OCI-LY1 (cell line): ENCODE results near the gene SERPIND1.

Experiments
- H2AFZ ChIP-seq: fragments of 200-600 bp; sonication (generic), shearing (Covaris generic); 2 replicates; pipeline ENCODE4 v1.6.0; 2014; ENCODE audit warnings: antibody characterized with exemption, mild to moderate bottlenecking, low read length
- H3F3A ChIP-seq: fragments of 200-600 bp; sonication (generic), shearing (Covaris generic); 2 replicates; pipeline ENCODE4 v1.6.0; 2014; ENCODE audit warnings: mild to moderate bottlenecking, antibody characterized with exemption, low read length, moderate library complexity; ENCODE audit not compliant: insufficient read depth
- H3K27ac ChIP-seq: fragments of 200-600 bp; sonication (generic); 2 replicates; pipeline ENCODE4 v1.5.1; 2014; ENCODE audit warnings: low read length, mixed run types, mild to moderate bottlenecking, low read depth; ENCODE audit not compliant: poor library complexity, severe bottlenecking
- H3K27me3 ChIP-seq: fragments of 200-600 bp; sonication (generic); 2 replicates; pipeline ENCODE4 v1.6.0; 2014; ENCODE audit warnings: antibody characterized with exemption, mild to moderate bottlenecking, low read length, moderate library complexity; ENCODE audit not compliant: insufficient read depth
- H3K36me3 ChIP-seq: fragments of 200-600 bp; sonication (generic); 2 replicates; pipeline ENCODE4 v1.6.1; 2014; ENCODE audit warnings: mild to moderate bottlenecking, antibody characterized with exemption, low read length, moderate library complexity, mixed read lengths; ENCODE audit not compliant: insufficient read depth
- H3K4me1 ChIP-seq: fragments of 200-600 bp; sonication (generic); 2 replicates; pipeline ENCODE4 v1.5.1; 2014; ENCODE audit warnings: mild to moderate bottlenecking, low read length, moderate library complexity; ENCODE audit not compliant: insufficient read depth, severe bottlenecking
- H3K4me2 ChIP-seq: fragments of 200-600 bp; sonication (generic), shearing (Covaris generic); 2 replicates; pipeline ENCODE4 v1.6.1; 2014; ENCODE audit warnings: low read length
- H3K4me3 ChIP-seq: fragments of 200-600 bp; sonication (generic); 2 replicates; pipeline ENCODE4 v1.5.1; 2014; ENCODE audit warnings: low read length, low read depth, mild to moderate bottlenecking, mixed read lengths; ENCODE audit not compliant: poor library complexity, severe bottlenecking
- H3K79me2 ChIP-seq: fragments of 200-600 bp; shearing (Covaris generic); 2 replicates; pipeline ENCODE4 v1.6.1; 2016; ENCODE audit warnings: mixed run types, low read length, mixed read lengths; ENCODE audit not compliant: insufficient read depth
- H3K9ac ChIP-seq: fragments of 200-600 bp; sonication (generic), shearing (Covaris generic); 2 replicates; pipeline ENCODE4 v1.6.1; 2014; ENCODE audit warnings: mild to moderate bottlenecking, low read length, mixed read lengths
- H3K9me2 ChIP-seq: fragments of 200-600 bp; sonication (generic), shearing (Covaris generic); 2 replicates; pipeline ENCODE4 v1.6.1; 2014; ENCODE audit warnings: low read depth, mild to moderate bottlenecking, low read length, mixed read lengths
- H3K9me3 ChIP-seq: fragments of 200-600 bp; shearing (Covaris generic); 2 replicates; pipeline ENCODE4 v1.6.1; 2014; ENCODE audit warnings: low read length, mixed read lengths
- H4K20me1 ChIP-seq: fragments of 200-600 bp; sonication (generic), shearing (Covaris generic); 2 replicates; pipeline ENCODE4 v1.6.0; 2016; ENCODE audit warnings: mild to moderate bottlenecking, low read length; ENCODE audit not compliant: insufficient read depth
- EZH2 ChIP-seq: fragments of 200-600 bp; sonication (generic), shearing (Covaris generic); IDR thresholded peaks from 2 replicates; pipeline ENCODE4 v1.8.0; 2017; ENCODE audit warnings: borderline replicate concordance, mixed run types, mild to moderate bottlenecking, antibody characterized with exemption, low read length, moderate library complexity, mixed read lengths
- TF ChIP-seq, protein P1 (sequence below): fragments of 200-600 bp; sonication (generic), shearing (Covaris generic); IDR thresholded peaks from 2 replicates; pipeline ENCODE4 v1.5.1; 2017; ENCODE audit warnings: mild to moderate bottlenecking, antibody characterized with exemption, low read length, moderate library complexity, mixed read lengths

The SERPIND1 gene

GRCh38 chr22:20773793-20774212, at the start of gene SERPIND1:
Gene SERPIND1 (plus strand): TSS chr22:20774113. CDS start chr22:20779313, 5,200 bp downstream.
- H3K4me2 ChIP-seq, result no peak within 1 kb of the TSS
- H3K27ac ChIP-seq, result no peak within 1 kb of the TSS
- H3K9me3 ChIP-seq, result no peaks in the 10 kb centered on the region
- H3K79me2 ChIP-seq, result no peaks in the 10 kb centered on the region
- no peaks in the 10 kb centered on the region for H4K20me1 ChIP-seq
- peaks cover 6% of the 10 kb centered on the region for H3K36me3 ChIP-seq
- H3K27me3 ChIP-seq, result no peaks in the 10 kb centered on the region
- no peak for TF ChIP-seq EZH2
- TF ChIP-seq, protein P1, sequence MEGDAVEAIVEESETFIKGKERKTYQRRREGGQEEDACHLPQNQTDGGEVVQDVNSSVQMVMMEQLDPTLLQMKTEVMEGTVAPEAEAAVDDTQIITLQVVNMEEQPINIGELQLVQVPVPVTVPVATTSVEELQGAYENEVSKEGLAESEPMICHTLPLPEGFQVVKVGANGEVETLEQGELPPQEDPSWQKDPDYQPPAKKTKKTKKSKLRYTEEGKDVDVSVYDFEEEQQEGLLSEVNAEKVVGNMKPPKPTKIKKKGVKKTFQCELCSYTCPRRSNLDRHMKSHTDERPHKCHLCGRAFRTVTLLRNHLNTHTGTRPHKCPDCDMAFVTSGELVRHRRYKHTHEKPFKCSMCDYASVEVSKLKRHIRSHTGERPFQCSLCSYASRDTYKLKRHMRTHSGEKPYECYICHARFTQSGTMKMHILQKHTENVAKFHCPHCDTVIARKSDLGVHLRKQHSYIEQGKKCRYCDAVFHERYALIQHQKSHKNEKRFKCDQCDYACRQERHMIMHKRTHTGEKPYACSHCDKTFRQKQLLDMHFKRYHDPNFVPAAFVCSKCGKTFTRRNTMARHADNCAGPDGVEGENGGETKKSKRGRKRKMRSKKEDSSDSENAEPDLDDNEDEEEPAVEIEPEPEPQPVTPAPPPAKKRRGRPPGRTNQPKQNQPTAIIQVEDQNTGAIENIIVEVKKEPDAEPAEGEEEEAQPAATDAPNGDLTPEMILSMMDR, result no peak
- H3K9me2 ChIP-seq, result no peaks in the 10 kb centered on the region
- H3F3A ChIP-seq, result no peaks in the 10 kb centered on the region
- no peak within 1 kb of the TSS for H2AFZ ChIP-seq
- no peak within 1 kb of the TSS for H3K4me3 ChIP-seq
- no peaks in the 10 kb centered on the region for H3K4me1 ChIP-seq
- no peak within 1 kb of the TSS for H3K9ac ChIP-seq

GRCh38 chr22:20724676-20725454, 49.0 kb upstream of the SERPIND1 start:
- no peak overlapping the region for H3K4me2 ChIP-seq
- H3K27me3 ChIP-seq, result no peaks in the 10 kb centered on the region
- H4K20me1 ChIP-seq, result no peaks in the 10 kb centered on the region
- no peak overlapping the region for H2AFZ ChIP-seq
- no peaks in the 10 kb centered on the region for H3K9me3 ChIP-seq
- peaks cover 41% of the 10 kb centered on the region for H3K36me3 ChIP-seq
- H3K9me2 ChIP-seq, result no peaks in the 10 kb centered on the region
- H3K79me2 ChIP-seq, result no peaks in the 10 kb centered on the region
- H3K9ac ChIP-seq, result no peak overlapping the region
- H3K27ac ChIP-seq, result no peak overlapping the region
- H3K4me3 ChIP-seq, result no peak overlapping the region
- TF ChIP-seq, protein P1, result no peak
- TF ChIP-seq EZH2, result no peak
- peaks cover 7% of the 10 kb centered on the region for H3K4me1 ChIP-seq
- no peaks in the 10 kb centered on the region for H3F3A ChIP-seq

- Histone ChIP-seq H3K27me3 (no peaks in the 10 kb centered on the region), H3K27ac (no peak overlapping the region), H3K36me3 (peaks cover 39% of the 10 kb centered on the region), H3K9ac (no peak overlapping the region), H3K4me3 (no peak overlapping the region), H3K4me1 (peaks cover 7% of the 10 kb centered on the region), H2AFZ (no peak overlapping the region), H3K4me2 (no peak overlapping the region), H3K9me3 (no peaks in the 10 kb centered on the region), H3F3A (no peaks in the 10 kb centered on the region), H3K79me2 (no peaks in the 10 kb centered on the region), H4K20me1 (no peaks in the 10 kb centered on the region), H3K9me2 (no peaks in the 10 kb centered on the region)
- TF ChIP-seq, protein P1, result no peak
- TF ChIP-seq EZH2, result no peak
These were observed 47.8 kb upstream of the SERPIND1 start for GRCh38 chr22:20725987-20726558.
